LNCaP clone FGC (cell line): Measurements from ENCODE around the gene TIMELESS.

Experiments used
- DNase-seq: peaks from one replicate; pipeline ENCODE4 v3.0.0-alpha.2; 2011; ENCODE audit warnings: low read depth
- H3K4me3 ChIP-seq: 2 replicates; pipeline ENCODE4 v1.5.1; 2011; ENCODE audit warnings: mild to moderate bottlenecking, low read depth, low read length, control low read depth
- TF ChIP-seq, protein P1 (sequence below): IDR thresholded peaks from 2 replicates; pipeline ENCODE4 v1.5.1; 2012; ENCODE audit warnings: mild to moderate bottlenecking; ENCODE audit not compliant: control insufficient read depth, insufficient read depth; ENCODE audit errors: extremely low read depth

Gene TIMELESS

DNA sequence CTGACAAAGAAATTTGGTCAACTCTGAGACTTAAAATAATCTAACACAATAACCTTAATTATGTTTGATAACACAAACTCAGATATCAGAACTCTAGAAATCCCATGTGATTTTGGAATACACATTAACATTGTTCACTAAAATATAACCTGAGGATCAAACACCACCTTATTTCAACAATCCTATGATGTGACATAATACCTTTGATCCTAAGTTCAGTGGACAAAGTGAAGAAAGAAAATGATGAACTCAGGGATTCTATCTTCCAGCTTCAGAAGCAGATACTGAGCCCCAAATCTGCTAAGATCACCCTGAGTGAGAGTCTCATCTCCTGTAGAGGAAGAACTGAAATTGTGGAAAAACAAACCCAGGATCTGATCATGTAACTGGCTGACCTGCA is 50.9 kb downstream of the TIMELESS start:
- H3K4me3 ChIP-seq: no peak overlapping the region
- TF ChIP-seq, protein P1, sequence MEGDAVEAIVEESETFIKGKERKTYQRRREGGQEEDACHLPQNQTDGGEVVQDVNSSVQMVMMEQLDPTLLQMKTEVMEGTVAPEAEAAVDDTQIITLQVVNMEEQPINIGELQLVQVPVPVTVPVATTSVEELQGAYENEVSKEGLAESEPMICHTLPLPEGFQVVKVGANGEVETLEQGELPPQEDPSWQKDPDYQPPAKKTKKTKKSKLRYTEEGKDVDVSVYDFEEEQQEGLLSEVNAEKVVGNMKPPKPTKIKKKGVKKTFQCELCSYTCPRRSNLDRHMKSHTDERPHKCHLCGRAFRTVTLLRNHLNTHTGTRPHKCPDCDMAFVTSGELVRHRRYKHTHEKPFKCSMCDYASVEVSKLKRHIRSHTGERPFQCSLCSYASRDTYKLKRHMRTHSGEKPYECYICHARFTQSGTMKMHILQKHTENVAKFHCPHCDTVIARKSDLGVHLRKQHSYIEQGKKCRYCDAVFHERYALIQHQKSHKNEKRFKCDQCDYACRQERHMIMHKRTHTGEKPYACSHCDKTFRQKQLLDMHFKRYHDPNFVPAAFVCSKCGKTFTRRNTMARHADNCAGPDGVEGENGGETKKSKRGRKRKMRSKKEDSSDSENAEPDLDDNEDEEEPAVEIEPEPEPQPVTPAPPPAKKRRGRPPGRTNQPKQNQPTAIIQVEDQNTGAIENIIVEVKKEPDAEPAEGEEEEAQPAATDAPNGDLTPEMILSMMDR: no peak
- no peak for DNase-seq

- H3K4me3 ChIP-seq: no peak overlapping the region
- DNase-seq: no peak
- TF ChIP-seq, protein P1: no peak
These were observed 56.9 kb downstream of the TIMELESS start for GRCh38 chr12:56392331-56392730.

DNA sequence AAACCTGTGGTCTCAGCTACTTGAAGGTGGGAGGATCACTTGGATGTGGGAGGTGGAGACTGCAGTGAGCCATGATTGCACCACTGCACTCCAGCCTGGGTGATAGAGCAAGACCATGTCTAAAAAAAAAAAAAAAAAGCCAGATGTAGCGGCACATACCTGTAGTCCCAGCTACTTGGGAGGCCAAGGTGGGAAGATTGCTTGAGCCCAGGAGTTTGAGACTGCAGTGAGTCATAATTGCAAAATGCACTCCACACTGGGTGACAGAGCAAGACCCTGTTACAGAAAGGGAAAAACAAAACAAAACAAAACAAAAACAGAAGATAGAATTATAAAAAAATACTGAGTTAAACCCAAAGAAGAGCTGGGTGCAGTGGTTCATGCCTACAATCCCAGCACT is 57.5 kb downstream of the TIMELESS start:
- TF ChIP-seq, protein P1: no peak
- no peak overlapping the region for H3K4me3 ChIP-seq
- DNase-seq: no peak

- TF ChIP-seq, protein P1: no peak
- DNase-seq: no peak
- no peak overlapping the region for H3K4me3 ChIP-seq
These were observed 59.8 kb downstream of the TIMELESS start for GRCh38 chr12:56389412-56389811.

DNA sequence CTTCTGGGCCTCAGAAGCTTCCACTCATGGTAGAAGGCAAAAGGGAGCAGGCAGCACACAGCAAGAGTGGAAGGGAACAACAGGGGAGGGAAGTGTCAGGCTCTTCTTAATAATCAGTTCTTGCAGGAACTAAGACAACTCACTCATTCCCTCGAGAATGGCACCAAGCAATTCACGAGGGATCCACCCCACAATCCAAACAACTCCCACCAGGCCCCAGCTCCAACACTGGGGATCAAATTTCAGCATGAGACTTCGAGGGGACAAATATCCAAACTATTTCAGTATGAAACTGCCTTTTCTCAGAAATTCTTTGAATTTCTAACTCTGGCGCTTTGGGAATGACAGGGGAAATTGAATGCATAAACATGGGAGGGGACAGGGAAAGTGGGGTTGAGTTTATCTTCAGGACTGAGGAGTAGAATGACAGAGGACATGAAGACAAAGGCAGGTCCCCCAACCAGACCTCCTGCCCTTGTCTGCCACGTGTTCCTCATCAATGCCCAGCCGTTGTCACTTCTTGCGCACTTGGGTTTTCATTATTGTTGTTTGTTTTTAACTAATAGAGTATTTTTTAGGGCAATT is 62.0 kb downstream of the TIMELESS start:
- no peak for DNase-seq
- TF ChIP-seq, protein P1: no peak
- no peak overlapping the region for H3K4me3 ChIP-seq

GRCh38 chr12:56385873-56386272 is 63.4 kb downstream of the TIMELESS start:
- TF ChIP-seq, protein P1: no peak
- no peak overlapping the region for H3K4me3 ChIP-seq
- DNase-seq: no peak

- no peak overlapping the region for H3K4me3 ChIP-seq
- TF ChIP-seq, protein P1: no peak
- no peak for DNase-seq
These were observed 66.6 kb downstream of the TIMELESS start for GRCh38 chr12:56382611-56383010.
